Mucosa of descending colon (tissue), 3 donors: ENCODE results near the gene ENTREP3. TPM values are rescaled to one million over a fixed set of nuclear protein-coding genes. Genes with fewer than 3 reads are reported as not detected.

Experiments
- ATAC-seq: fragments of 200-7000 bp; cut with Tn5 transposase; one replicate; pipeline ENCODE4 v1.9.1; 2020; ENCODE audit warnings: mild to moderate bottlenecking, moderate library complexity
- DNase-seq, 3 donors: peaks; one replicate each; pipeline ENCODE4 v3.0.0-alpha.2; 2020
- H3K36me3 ChIP-seq: fragments of 200-600 bp; one replicate; pipeline ENCODE4 v1.8.0; 2021; ENCODE audit warnings: low read depth, mild to moderate bottlenecking
- H3K4me1 ChIP-seq: fragments of 200-600 bp; one replicate; pipeline ENCODE4 v1.8.0; 2021; ENCODE audit warnings: low read depth, mild to moderate bottlenecking
- H3K4me3 ChIP-seq: fragments of 200-600 bp; one replicate; pipeline ENCODE4 v1.8.0; 2021; ENCODE audit warnings: mild to moderate bottlenecking
- H3K9me3 ChIP-seq: fragments of 200-600 bp; one replicate; pipeline ENCODE4 v1.8.0; 2021; ENCODE audit warnings: mild to moderate bottlenecking
- CTCF ChIP-seq: fragments of 200-600 bp; IDR thresholded peaks from one replicate; pipeline ENCODE4 v1.8.0; 2022; ENCODE audit warnings: antibody characterized with exemption, mild to moderate bottlenecking
- intact Hi-C, 2 donors: fragments of 100-400 bp; cut with DNase I in 1 of 2; cut with micrococcal nuclease in 1 of 2; formaldehyde crosslinking; loops; one replicate each; pipeline versions ENCODE4 v1.11.0 to v1.11.1; 2022; cut with DNase I, micrococcal nuclease
- total RNA-seq, 3 donors: library from RNA; stranded (reverse); fragmentation: NEBNext Ultra II Directional in 2 of 3; extraction: Animal tissue kit (Norgen Biotek cat#: 25700) in 2 of 3; gene quantifications; one replicate each; pipeline versions ENCODE4 v1.2.1 to v1.2.4, GENCODE V29; 2021 to 2023
- donor health status: DM: no; HTN: no; CAD: no; lungs with moderate emphysema.
- donor health status: DM: no; HTN: no; CAD: no.
- donor health status: DM: no; HTN: yes; CAD: no.

ENTREP3 gene
- total RNA-seq, 3 donors from 2014 or later, result 16.9 to 42.6 (median 20.4) TPM

GRCh38 chr1:155300024-155300423, 44.7 kb upstream of the ENTREP3 start:
- intact Hi-C loops, result no loop called here
- no peaks in the 10 kb centered on the region for H3K9me3 ChIP-seq
- no peak for ATAC-seq
- no peak overlapping the region for H3K4me3 ChIP-seq
- no peak for DNase-seq
- TF ChIP-seq CTCF, result no peak
- peaks cover 9% of the 10 kb centered on the region for H3K4me1 ChIP-seq
- no peaks in the 10 kb centered on the region for H3K36me3 ChIP-seq

- H3K36me3 ChIP-seq, result no peaks in the 10 kb centered on the region
- DNase-seq (no peak), ATAC-seq (no peak)
- H3K4me1 ChIP-seq, result peaks cover 9% of the 10 kb centered on the region
- intact Hi-C loops, result no loop called here
- H3K4me3 ChIP-seq, result no peak overlapping the region
- no peak for TF ChIP-seq CTCF
- no peaks in the 10 kb centered on the region for H3K9me3 ChIP-seq
Observed at GRCh38 chr1:155297384-155297783, 42.1 kb upstream of the ENTREP3 start.

- Histone ChIP-seq H3K36me3 (no peaks in the 10 kb centered on the region), H3K4me3 (no peak overlapping the region), H3K9me3 (no peaks in the 10 kb centered on the region), H3K4me1 (peaks cover 9% of the 10 kb centered on the region)
- ATAC-seq (no peak), DNase-seq (no peak)
- intact Hi-C loops, result no loop called here
- no peak for TF ChIP-seq CTCF
Observed at GRCh38 chr1:155296661-155297060, 41.4 kb upstream of the ENTREP3 start.

GRCh38 chr1:155295942-155296267, 40.6 kb upstream of the ENTREP3 start:
- DNase-seq, result no peak
- peaks cover 9% of the 10 kb centered on the region for H3K4me1 ChIP-seq
- no peak overlapping the region for H3K4me3 ChIP-seq
- H3K36me3 ChIP-seq, result no peaks in the 10 kb centered on the region
- no peaks in the 10 kb centered on the region for H3K9me3 ChIP-seq
- intact Hi-C loops, result no loop called here
- ATAC-seq, result no peak
- TF ChIP-seq CTCF, result no peak

- Histone ChIP-seq H3K4me1 (peaks cover 6% of the 10 kb centered on the region), H3K4me3 (no peak overlapping the region), H3K9me3 (no peaks in the 10 kb centered on the region), H3K36me3 (no peaks in the 10 kb centered on the region)
- ATAC-seq, result peak; percentile 61
- no peak for DNase-seq
- intact Hi-C loops, result no loop called here
- no peak for TF ChIP-seq CTCF
Observed at GRCh38 chr1:155295183-155295941, 40.1 kb upstream of the ENTREP3 start.
